Measurements from ENCODE around the gene PCDH9.

DNA sequence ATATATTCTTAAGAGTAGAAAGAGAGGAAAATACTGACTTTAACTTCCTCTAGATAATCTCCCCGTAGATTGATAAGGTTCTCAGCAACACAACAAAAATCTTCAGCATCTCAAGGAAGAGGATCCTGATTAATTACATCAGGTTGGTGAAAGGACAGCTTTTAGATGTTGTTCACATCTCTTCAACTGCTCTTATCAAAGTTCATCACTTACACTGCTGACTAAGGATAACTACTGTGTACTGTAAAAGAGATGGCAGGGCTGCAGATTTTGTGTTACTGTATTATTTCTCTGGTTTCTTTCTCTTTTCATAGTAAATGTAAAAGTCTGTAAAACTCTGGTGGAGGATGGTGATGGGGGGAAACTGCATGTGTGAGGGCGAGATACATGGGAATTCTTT lies 133.7 kb downstream of the PCDH9 start:
- TF ChIP-seq, protein P1, sequence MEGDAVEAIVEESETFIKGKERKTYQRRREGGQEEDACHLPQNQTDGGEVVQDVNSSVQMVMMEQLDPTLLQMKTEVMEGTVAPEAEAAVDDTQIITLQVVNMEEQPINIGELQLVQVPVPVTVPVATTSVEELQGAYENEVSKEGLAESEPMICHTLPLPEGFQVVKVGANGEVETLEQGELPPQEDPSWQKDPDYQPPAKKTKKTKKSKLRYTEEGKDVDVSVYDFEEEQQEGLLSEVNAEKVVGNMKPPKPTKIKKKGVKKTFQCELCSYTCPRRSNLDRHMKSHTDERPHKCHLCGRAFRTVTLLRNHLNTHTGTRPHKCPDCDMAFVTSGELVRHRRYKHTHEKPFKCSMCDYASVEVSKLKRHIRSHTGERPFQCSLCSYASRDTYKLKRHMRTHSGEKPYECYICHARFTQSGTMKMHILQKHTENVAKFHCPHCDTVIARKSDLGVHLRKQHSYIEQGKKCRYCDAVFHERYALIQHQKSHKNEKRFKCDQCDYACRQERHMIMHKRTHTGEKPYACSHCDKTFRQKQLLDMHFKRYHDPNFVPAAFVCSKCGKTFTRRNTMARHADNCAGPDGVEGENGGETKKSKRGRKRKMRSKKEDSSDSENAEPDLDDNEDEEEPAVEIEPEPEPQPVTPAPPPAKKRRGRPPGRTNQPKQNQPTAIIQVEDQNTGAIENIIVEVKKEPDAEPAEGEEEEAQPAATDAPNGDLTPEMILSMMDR (IDR thresholded peaks at IDR 0.05): no peak
- no peak for TF ChIP-seq POLR2A (IDR thresholded peaks at IDR 0.05)
